Thymus (tissue), 11 donors: Measurements from ENCODE around the gene FYCO1. TPM values are rescaled to one million over a fixed set of nuclear protein-coding genes. Genes with fewer than 3 reads are reported as not detected.

Experiments used
- DNase-seq, 9 donors: peaks; one replicate each; pipeline ENCODE4 v3.0.0-alpha.2; 2013; ENCODE audit warnings: low spot score in 9 of 9, low read depth in 6 of 9, missing footprints in 1 of 9
- H3K27ac ChIP-seq, 2 donors: one replicate each; pipeline ENCODE4 v1.5.1; 2013; ENCODE audit warnings: control low read depth in 1 of 2, low read depth in 1 of 2, low read length in 1 of 2, mild to moderate bottlenecking in 1 of 2, moderate library complexity in 1 of 2
- H3K27me3 ChIP-seq, 2 donors: one replicate each; pipeline ENCODE4 v1.5.1; 2013; ENCODE audit warnings: low read length in 1 of 2; ENCODE audit not compliant: control insufficient read depth in 2 of 2, insufficient read depth in 1 of 2
- H3K36me3 ChIP-seq, 2 donors: one replicate each; pipeline ENCODE4 v1.5.1; 2013; ENCODE audit warnings: low read length in 1 of 2, mild to moderate bottlenecking in 1 of 2, moderate library complexity in 1 of 2; ENCODE audit not compliant: control insufficient read depth in 2 of 2, insufficient read depth in 2 of 2
- H3K4me1 ChIP-seq, 2 donors: one replicate each; pipeline ENCODE4 v1.5.1; 2013; ENCODE audit warnings: low read length in 2 of 2; ENCODE audit not compliant: control insufficient read depth in 2 of 2, insufficient read depth in 2 of 2
- H3K4me3 ChIP-seq, 2 donors: one replicate each; pipeline ENCODE4 v1.5.1; 2013; ENCODE audit warnings: low read length in 2 of 2, control low read depth in 1 of 2, mild to moderate bottlenecking in 1 of 2
- H3K9me3 ChIP-seq, 2 donors: one replicate each; pipeline ENCODE4 v1.5.1; 2013; ENCODE audit warnings: low read length in 1 of 2, mild to moderate bottlenecking in 1 of 2; ENCODE audit not compliant: control insufficient read depth in 2 of 2, insufficient read depth in 1 of 2
- WGBS: extraction: QIAGEN DNeasy Blood & Tissue Kit; methylation state at CpG from one replicate; pipeline ENCODE4 v1.1.7; 2013; 5-methylcytosine and 5-hydroxymethylcytosine counted together
- polyA plus RNA-seq: library from polyadenylated mRNA; stranded (reverse); fragments of 200-250 nt; gene quantifications from one replicate; pipeline ENCODE4 v1.2.3, GENCODE V29; 2013
- total RNA-seq: library from RNA; stranded (reverse); fragments of 120-200 nt; gene quantifications from one replicate; pipeline ENCODE4 v1.2.4, GENCODE V29; 2013
- donor health status: healthy.

Gene FYCO1
- total and polyA plus RNA-seq, 2 donors = 7.8 to 8.1 TPM

GRCh38 chr3:45980819-45981218 lies 14.8 kb downstream of the FYCO1 start:
- DNase-seq = no peak
- Histone ChIP-seq H3K4me3 (no peak overlapping the region), H3K27ac (no peak overlapping the region), H3K9me3 (no peaks in the 10 kb centered on the region), H3K4me1 (peaks cover 47 to 89% of the 10 kb centered on the region in 2 donors), H3K36me3 (peaks cover 43 to 75% of the 10 kb centered on the region in 2 donors), H3K27me3 (no peaks in the 10 kb centered on the region)
- WGBS = 97% methylated on average over 2 of the region's 2 CpGs

GRCh38 chr3:45980229-45980813 lies 15.3 kb downstream of the FYCO1 start:
- Histone ChIP-seq H3K36me3 (peaks cover 43 to 75% of the 10 kb centered on the region in 2 donors), H3K9me3 (no peaks in the 10 kb centered on the region), H3K27ac (no peak overlapping the region), H3K27me3 (no peaks in the 10 kb centered on the region), H3K4me3 (no peak overlapping the region), H3K4me1 (peaks cover 52 to 89% of the 10 kb centered on the region in 2 donors)
- WGBS = 91% methylated on average over 7 of the region's 7 CpGs
- no peak for DNase-seq

GRCh38 chr3:45979378-45979777 lies 16.2 kb downstream of the FYCO1 start:
- 74% methylated on average over 4 of the region's 4 CpGs for WGBS

DNA sequence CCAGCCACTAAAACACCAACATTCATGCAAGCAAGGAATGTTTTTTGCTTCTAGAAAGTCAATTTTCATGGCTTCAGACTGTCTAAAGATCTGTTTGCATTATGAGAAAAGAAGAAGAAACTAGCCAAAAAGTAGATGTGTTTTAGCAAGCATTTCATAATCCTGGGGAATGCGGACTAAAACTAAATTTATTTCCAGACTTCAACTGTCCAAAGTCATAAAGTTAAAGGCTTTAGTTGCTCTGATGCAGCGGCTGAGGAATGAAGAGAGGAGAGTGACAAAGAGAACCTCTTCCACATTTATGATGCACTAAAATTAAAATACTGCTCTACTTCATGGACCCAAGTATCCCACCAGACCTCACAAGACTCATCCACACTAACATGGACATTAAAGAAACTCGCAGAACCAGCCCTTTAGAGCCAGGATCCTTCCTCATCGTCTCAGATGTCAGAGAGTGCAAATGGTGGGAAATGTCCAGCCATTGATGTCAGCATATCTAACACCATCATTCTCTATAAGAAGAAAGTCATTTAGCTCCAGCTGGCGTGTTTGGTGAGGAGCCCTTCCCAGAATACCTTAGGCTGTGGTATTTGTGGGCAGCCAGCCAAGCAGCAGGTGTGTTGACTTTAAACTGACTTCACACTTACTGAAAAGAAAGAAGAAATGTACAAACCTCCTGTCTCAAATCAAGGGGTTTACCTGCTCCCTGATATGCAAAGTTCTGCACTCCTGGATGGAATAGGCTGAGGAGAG lies 17.4 kb downstream of the FYCO1 start:
- peak in 8 of 9 donors; percentile 71 to 95 (median 84) for DNase-seq
- Histone ChIP-seq H3K27ac (peak overlapping the region; percentile 48 to 89), H3K4me3 (no peak overlapping the region), H3K36me3 (peaks cover 36 to 74% of the 10 kb centered on the region in 2 donors), H3K27me3 (no peaks in the 10 kb centered on the region), H3K4me1 (peaks cover 71 to 93% of the 10 kb centered on the region in 2 donors), H3K9me3 (no peaks in the 10 kb centered on the region)
- WGBS = 35% methylated on average over 5 of the region's 5 CpGs

More at GRCh38 chr3:45979378-45979777, 16.2 kb downstream of the FYCO1 start:
- H3K9me3 ChIP-seq = no peaks in the 10 kb centered on the region
- peak overlapping the region; percentile 78 to 89 for H3K27ac ChIP-seq
- DNase-seq = peak in 1 of 9 donors; percentile 61
- H3K36me3 ChIP-seq = peaks cover 43 to 78% of the 10 kb centered on the region in 2 donors
- peaks cover 61 to 92% of the 10 kb centered on the region in 2 donors for H3K4me1 ChIP-seq
- H3K27me3 ChIP-seq = no peaks in the 10 kb centered on the region
- H3K4me3 ChIP-seq = no peak overlapping the region

DNA sequence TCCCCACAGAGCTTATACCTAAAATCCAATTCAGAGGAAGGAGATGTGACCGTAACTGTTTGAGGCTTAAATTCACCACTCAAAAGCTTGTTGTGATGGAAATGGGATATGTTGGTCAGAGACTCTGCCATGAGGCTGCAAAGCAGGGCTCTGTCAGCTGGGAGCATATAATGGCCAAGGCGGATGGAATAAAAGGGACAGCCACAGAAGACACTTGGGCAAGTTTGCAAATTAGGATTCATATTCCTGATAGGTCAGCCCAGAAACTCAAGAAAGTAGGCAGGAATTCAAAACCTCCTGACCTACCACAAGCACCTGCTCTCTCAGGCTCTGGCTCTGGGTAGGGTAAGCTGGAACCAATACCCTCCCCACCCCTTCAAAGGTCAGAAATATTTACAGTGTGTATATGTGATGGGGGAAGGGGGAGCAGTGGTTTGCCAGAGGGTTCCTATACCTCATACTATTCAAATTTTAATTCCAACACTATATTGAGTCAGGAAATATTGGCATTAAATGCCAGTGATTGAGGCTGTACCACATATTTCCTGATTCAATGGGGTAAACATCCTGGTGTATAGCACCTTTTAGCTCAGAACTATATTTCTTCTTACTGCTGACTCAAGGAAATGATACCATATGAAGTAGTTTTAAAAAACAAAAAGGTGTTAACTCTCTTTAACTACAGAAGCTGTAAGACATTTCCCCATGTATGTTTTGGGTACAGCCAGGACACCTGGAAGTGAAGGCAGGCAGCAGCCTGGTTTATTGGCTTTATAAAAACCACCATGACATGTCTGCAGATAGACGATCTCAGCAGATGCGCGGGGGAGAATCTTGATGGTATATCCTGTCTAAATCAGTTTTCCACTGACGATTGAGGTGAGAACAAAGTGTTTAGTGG lies 19.2 kb downstream of the FYCO1 start:
- WGBS = 26% methylated on average over 6 of the region's 6 CpGs
- peak in 2 of 9 donors; percentile 63 to 82 for DNase-seq
- H3K27ac ChIP-seq = peak overlapping the region; percentile 82 to 96
- peaks cover 26 to 71% of the 10 kb centered on the region in 2 donors for H3K36me3 ChIP-seq
- no peak overlapping the region for H3K4me3 ChIP-seq
- peaks cover 77 to 89% of the 10 kb centered on the region in 2 donors for H3K4me1 ChIP-seq
- H3K27me3 ChIP-seq = no peaks in the 10 kb centered on the region
- H3K9me3 ChIP-seq = no peaks in the 10 kb centered on the region

DNA sequence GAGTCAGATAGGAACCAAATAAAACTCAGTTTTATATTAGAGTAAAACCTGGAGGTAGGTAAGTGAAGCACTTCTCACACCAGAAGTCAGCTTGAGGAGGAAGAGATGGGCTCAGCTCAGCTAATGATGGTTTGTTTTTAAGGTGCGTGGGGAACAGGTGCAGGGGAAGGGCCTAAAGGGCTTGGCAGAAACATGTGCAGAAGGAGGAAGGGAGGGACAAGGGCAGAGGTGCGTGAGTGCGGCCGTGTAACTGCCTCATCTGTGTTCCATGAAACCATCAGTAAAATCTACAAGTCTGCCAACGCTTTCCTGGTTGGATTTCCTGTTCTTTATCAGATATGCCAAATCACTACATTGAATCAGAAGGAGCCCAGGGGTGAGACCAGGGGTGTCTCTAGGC lies 19.9 kb downstream of the FYCO1 start:
- WGBS = 11% methylated on average over 5 of the region's 5 CpGs
- Histone ChIP-seq H3K27ac (peak overlapping the region; percentile 82 to 96), H3K4me1 (peaks cover 70 to 82% of the 10 kb centered on the region in 2 donors), H3K36me3 (peaks cover 19 to 70% of the 10 kb centered on the region in 2 donors), H3K9me3 (no peaks in the 10 kb centered on the region), H3K4me3 (no peak overlapping the region), H3K27me3 (no peaks in the 10 kb centered on the region)
- peak in 1 of 9 donors; percentile 75 for DNase-seq

DNA sequence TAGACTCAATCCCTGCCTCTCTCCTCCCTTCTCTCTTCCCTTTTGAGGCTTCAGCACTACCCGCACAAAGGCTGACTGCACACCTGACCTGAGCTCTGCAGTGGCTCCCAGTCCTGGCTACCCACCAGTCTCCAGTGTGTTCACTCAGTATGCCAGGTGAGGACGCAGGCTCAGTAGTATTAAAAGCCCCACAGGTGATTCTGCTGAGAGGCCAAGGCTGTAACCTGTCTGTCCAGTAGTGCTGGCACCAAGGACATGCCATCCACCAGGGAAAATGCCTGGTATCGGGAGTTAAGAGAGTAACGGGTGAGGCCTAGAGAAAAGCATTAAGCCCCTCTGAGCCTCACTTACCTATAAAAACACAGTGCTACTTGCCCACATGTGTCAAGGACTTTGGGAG lies 20.9 kb downstream of the FYCO1 start:
- DNase-seq = peak in 1 of 9 donors; percentile 55
- Histone ChIP-seq H3K4me1 (peaks cover 65 to 73% of the 10 kb centered on the region in 2 donors), H3K27me3 (no peaks in the 10 kb centered on the region), H3K27ac (peak overlapping the region in 1 of 2 donors; percentile 96), H3K36me3 (peaks cover 26 to 74% of the 10 kb centered on the region in 2 donors), H3K4me3 (no peak overlapping the region), H3K9me3 (no peaks in the 10 kb centered on the region)
- whole genome bisulfite sequencing = 82% methylated on average over 4 of the region's 4 CpGs

DNA sequence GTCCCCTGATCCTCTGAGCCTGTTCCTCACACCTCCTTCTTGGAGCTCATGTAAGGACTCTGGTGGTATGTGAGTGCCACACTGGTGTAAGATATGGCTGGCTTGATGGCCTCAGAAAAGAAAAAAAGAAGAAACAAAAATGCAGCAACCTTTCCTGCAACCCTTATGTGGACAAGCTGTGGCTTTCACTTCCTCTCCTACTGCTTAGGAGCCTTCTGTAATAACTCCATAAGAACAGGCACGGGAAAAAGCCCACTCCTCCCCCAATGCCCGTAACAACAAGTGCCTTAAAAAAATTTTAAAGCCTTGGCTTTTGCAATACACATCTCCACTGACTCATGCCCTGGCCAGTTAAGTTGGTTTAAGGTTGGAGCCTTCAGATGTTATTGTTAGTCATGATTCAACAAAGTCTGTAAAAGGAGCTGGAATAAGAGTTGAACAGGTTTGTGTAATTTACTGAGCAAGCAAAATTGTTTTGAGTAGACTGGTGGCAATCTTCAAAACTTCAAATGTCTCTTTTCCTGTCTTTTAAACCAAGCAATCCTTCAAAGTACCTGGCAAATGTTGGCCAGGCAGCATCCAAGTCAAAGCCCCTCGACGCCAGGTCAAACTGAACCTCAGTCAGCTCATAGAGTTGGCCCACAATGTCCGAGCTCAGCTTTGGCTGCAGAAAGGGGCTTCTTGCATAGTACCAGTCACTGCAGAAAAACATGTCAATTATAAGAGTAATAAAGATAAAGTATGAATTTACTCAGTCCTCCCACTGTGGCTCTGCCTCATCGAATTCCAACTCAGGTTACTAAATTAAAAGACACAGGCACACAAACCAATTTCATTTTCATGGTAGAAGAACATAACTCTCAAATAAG lies 22.9 kb downstream of the FYCO1 start:
- peaks cover 40 to 80% of the 10 kb centered on the region in 2 donors for H3K36me3 ChIP-seq
- no peaks in the 10 kb centered on the region for H3K9me3 ChIP-seq
- 76% methylated on average over 6 of the region's 6 CpGs for WGBS
- no peaks in the 10 kb centered on the region for H3K27me3 ChIP-seq
- H3K4me3 ChIP-seq = no peak overlapping the region
- peak overlapping the region; percentile 25 to 53 for H3K27ac ChIP-seq
- DNase-seq = no peak
- H3K4me1 ChIP-seq = peaks cover 47 to 54% of the 10 kb centered on the region in 2 donors
